GM18520 (cell line): ENCODE data around the gene NMT1.

Experiments used
- ATAC-seq: cut with Tn5 transposase; IDR thresholded peaks from one replicate; pipeline ENCODE4 v1.9.1; 2021; ENCODE audit not compliant: unreplicated experiment

NMT1 gene

GRCh38 chr17:45104029-45104428, 42.9 kb downstream of the NMT1 start:
- no peak for ATAC-seq

- no peak for ATAC-seq
Measured at GRCh38 chr17:45104497-45104896, 43.4 kb downstream of the NMT1 start.

GRCh38 chr17:45104907-45105624, 43.9 kb downstream of the NMT1 start:
- no peak for ATAC-seq

- no peak for ATAC-seq
Measured at GRCh38 chr17:45106096-45106495, 45.0 kb downstream of the NMT1 start.

GRCh38 chr17:45106582-45106981, 45.5 kb downstream of the NMT1 start:
- no peak for ATAC-seq

GRCh38 chr17:45107293-45108010, 46.3 kb downstream of the NMT1 start:
- no peak for ATAC-seq

GRCh38 chr17:45108051-45108450, 46.9 kb downstream of the NMT1 start:
- ATAC-seq = no peak

- no peak for ATAC-seq
Measured at GRCh38 chr17:45108595-45109521, 47.7 kb downstream of the NMT1 start.

- no peak for ATAC-seq
Measured at GRCh38 chr17:45110676-45111611, 49.8 kb downstream of the NMT1 start.

GRCh38 chr17:45111850-45112249, 50.7 kb downstream of the NMT1 start:
- ATAC-seq = no peak

GRCh38 chr17:45112559-45113423, 51.7 kb downstream of the NMT1 start:
- no peak for ATAC-seq

- ATAC-seq = no peak
Measured at GRCh38 chr17:45113424-45113754, 52.3 kb downstream of the NMT1 start.

GRCh38 chr17:45114117-45114932, 53.2 kb downstream of the NMT1 start:
- ATAC-seq = no peak

GRCh38 chr17:45115015-45115625, 54.0 kb downstream of the NMT1 start:
- ATAC-seq = no peak

- ATAC-seq = no peak
Measured at GRCh38 chr17:45115871-45116270, 54.8 kb downstream of the NMT1 start.

- ATAC-seq = no peak
Measured at GRCh38 chr17:45116434-45117016, 55.4 kb downstream of the NMT1 start.

- ATAC-seq = no peak
Measured at GRCh38 chr17:45117334-45117733, 56.2 kb downstream of the NMT1 start.
